ENCODE results near the gene IRF1. TPM values are rescaled to one million over a fixed set of nuclear protein-coding genes. Genes with fewer than 3 reads are reported as not detected.

Gene IRF1
- polyA plus RNA-seq, 1 experiment = 25.5 TPM

DNA sequence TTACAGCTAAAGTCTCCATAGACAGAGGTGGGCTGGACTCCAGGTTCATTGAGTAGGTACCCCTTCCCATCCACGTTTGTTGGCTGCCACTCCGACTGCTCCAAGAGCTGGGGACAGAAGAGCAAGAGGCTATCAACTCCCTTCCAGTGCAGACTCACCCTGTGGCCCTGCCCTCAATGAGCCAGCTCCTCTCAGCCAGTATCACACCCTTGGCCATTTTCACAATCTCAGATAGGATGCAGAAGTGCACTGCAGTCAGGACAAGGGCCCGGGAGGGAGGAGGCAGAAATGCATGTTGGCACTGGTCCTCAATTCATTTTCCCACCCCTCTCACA is 6.2 kb downstream of the IRF1 start:
- CTCF ChIA-PET = no interaction called here

DNA sequence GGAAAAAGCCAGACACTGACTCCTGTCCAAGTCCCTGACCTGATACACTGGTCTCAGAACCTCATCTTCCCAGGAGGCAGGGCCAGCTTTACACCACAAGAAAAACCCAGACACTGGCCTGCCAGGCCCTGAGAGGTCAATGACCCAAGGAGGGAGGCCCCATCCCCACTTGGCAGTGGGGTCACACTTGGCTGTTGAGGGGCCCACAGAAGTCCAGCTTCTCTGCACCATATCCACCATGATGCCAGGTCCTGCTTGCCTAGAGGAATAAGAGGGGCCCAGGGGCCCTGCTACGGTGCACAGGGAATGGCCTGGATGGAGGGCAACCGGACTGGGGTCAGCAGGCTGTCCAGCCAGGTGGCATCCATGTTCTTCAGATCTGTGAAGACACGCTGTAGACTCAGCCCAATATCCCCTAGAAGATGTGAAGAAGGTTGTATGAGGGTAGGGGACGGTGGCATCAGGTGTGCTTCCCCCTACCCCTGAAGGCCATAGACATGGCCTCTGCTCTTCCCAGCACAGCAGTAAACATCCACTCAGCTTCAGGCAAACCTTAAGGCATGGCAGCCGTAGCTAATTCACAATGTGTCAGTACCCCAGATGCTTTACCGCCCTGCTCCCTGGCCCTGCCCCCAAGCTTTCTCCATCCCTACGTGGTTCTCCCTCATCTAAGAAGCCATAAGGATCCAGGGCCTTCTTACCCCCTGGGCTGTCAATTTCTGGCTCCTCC is 6.7 kb downstream of the IRF1 start:
- TF ChIP-seq, protein P1, sequence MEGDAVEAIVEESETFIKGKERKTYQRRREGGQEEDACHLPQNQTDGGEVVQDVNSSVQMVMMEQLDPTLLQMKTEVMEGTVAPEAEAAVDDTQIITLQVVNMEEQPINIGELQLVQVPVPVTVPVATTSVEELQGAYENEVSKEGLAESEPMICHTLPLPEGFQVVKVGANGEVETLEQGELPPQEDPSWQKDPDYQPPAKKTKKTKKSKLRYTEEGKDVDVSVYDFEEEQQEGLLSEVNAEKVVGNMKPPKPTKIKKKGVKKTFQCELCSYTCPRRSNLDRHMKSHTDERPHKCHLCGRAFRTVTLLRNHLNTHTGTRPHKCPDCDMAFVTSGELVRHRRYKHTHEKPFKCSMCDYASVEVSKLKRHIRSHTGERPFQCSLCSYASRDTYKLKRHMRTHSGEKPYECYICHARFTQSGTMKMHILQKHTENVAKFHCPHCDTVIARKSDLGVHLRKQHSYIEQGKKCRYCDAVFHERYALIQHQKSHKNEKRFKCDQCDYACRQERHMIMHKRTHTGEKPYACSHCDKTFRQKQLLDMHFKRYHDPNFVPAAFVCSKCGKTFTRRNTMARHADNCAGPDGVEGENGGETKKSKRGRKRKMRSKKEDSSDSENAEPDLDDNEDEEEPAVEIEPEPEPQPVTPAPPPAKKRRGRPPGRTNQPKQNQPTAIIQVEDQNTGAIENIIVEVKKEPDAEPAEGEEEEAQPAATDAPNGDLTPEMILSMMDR (IDR thresholded peaks at IDR 0.05; ENCODE audit: insufficient read depth, low read depth, low read length) = no peak
- ChIA-PET POLR2A (no interaction called here), CTCF (interaction anchor here (1.1 kb wide), 1 partner anchor 11 kb away, joined by 4 read pairs; no protein-coding TSS in a partner anchor)
- Histone ChIP-seq H3K36me3 (ENCODE audit: control insufficient read depth, insufficient read depth, low read length) (peaks cover 45% of the 10 kb centered on the region), H3K4me3 (ENCODE audit: low read depth, low read length) (no peak overlapping the region), H3K27me3 (ENCODE audit: control insufficient read depth, insufficient read depth, low read length) (no peaks in the 10 kb centered on the region)
- DNase-seq (ENCODE audit: low read depth) = no peak

More for the DNA sequence above, 6.2 kb downstream of the IRF1 start:
- POLR2A ChIA-PET = no interaction called here
- TF ChIP-seq, protein P1 (IDR thresholded peaks at IDR 0.05; ENCODE audit: insufficient read depth, low read depth, low read length) = no peak
- Histone ChIP-seq H3K4me3 (ENCODE audit: low read depth, low read length) (no peak overlapping the region), H3K36me3 (ENCODE audit: control insufficient read depth, insufficient read depth, low read length) (peaks cover 45% of the 10 kb centered on the region), H3K27me3 (ENCODE audit: control insufficient read depth, insufficient read depth, low read length) (no peaks in the 10 kb centered on the region)
- no peak for DNase-seq (ENCODE audit: low read depth)

DNA sequence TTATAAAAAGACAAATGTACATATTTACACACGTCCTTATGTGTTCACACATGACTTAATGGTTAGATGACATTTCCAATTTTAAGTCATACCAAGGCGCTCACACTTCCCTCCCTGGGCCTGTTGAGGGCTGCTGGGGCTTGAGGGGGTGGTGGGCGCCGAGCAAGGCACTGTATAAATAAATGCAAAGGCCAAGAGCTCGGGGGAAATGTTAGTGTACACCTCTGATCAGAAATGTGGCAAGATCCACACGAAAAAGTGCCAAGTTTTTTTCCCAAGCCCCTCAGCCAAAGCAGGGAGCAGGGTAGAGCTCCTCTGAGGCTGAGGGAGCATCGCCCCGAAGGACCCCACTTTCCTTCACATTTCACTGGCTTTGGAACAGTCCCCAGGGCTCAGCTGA is 7.5 kb downstream of the IRF1 start:
- DNase-seq (ENCODE audit: low read depth) = no peak
- POLR2A ChIA-PET = no interaction called here
- CTCF ChIA-PET = interaction anchor here (1.1 kb wide), 1 partner anchor 12 kb away, joined by 4 read pairs; no protein-coding TSS in a partner anchor
- no peaks in the 10 kb centered on the region for H3K27me3 ChIP-seq (ENCODE audit: control insufficient read depth, insufficient read depth, low read length)
- peaks cover 45% of the 10 kb centered on the region for H3K36me3 ChIP-seq (ENCODE audit: control insufficient read depth, insufficient read depth, low read length)
- no peak overlapping the region for H3K4me3 ChIP-seq (ENCODE audit: low read depth, low read length)
- TF ChIP-seq, protein P1 (IDR thresholded peaks at IDR 0.05; ENCODE audit: insufficient read depth, low read depth, low read length) = no peak

DNA sequence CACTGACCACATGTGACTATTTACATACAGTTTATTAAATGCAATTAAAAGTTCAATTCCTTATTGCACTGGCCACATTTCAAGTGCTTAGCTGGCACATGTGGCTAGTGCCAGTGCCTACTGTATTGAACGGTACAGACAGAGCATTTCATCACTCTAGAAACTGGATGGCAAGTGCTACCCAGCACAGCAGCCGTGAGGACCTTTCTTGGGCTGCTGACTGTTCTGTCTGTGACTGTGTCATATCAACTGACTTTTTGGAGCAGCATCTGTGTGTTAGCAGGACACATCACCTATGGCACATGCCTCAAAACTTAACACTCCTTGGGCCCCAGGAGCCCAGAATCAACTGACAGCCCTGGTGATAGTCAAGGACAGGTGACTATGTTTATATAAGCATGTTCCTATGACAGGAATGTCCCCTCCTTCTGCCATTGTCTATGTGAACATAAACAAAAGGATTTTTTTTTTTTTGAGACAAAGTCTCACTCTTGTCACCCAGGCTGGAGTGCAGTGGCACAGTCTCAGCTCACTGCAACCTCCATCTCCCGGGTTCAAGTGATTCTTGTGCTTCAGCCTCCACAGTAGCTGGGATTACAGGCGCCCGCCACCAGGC is 8.9 kb downstream of the IRF1 start:
- TF ChIP-seq, protein P1 (IDR thresholded peaks at IDR 0.05; ENCODE audit: insufficient read depth, low read depth, low read length) = no peak
- Histone ChIP-seq H3K27me3 (ENCODE audit: control insufficient read depth, insufficient read depth, low read length) (no peaks in the 10 kb centered on the region), H3K4me3 (ENCODE audit: low read depth, low read length) (no peak overlapping the region), H3K36me3 (ENCODE audit: control insufficient read depth, insufficient read depth, low read length) (peaks cover 31% of the 10 kb centered on the region)
- CTCF ChIA-PET = interaction anchor here (0.8 to 5.5 kb wide), 3 partner anchors 7 to 23 kb away, joined by 3 to 23 read pairs (median 3); partner anchors contain the start of gene IRF1
- DNase-seq (ENCODE audit: low read depth) = no peak
- POLR2A ChIA-PET = no interaction called here

DNA sequence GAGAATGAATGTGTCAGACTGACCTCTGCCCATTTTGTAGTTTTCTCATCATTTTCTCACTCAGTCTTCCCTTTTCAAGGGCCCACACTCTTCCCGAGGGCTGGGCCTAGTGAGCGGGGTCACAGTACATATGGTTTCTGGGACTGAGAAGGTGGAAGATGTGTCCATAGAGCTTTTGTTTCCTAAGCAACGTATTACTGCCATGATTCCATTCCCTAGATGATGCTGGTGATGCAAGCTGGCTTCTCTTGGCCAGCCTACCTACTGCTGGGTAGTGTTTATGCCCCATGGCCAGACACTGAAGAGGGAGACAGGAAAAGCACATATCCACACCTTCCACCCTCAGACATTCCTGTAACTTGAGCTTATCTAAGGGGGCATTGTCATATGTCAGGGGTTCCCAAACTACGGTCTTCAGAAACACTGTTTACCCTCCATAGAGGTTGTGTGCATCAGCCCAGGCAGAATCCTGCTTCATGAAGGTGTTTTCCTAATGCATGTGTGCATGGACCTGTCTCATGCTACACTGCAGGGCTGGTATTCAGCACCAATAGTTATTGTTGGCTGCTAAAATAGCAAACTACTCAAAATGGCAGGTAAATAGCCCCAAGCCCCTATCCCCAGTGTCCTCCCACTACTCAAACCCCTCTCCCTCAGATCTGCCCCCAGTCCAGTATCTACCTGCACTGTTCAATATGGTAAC is 9.5 kb downstream of the IRF1 start:
- DNase-seq (ENCODE audit: low read depth) = no peak
- H3K27me3 ChIP-seq (ENCODE audit: control insufficient read depth, insufficient read depth, low read length) = no peaks in the 10 kb centered on the region
- H3K36me3 ChIP-seq (ENCODE audit: control insufficient read depth, insufficient read depth, low read length) = peaks cover 25% of the 10 kb centered on the region
- TF ChIP-seq, protein P1 (IDR thresholded peaks at IDR 0.05; ENCODE audit: insufficient read depth, low read depth, low read length) = no peak
- CTCF ChIA-PET = interaction anchor here (0.8 to 5.5 kb wide), 5 partner anchors 8 to 54 kb away, joined by 3 to 23 read pairs (median 3); partner anchors contain the start of gene IRF1
- H3K4me3 ChIP-seq (ENCODE audit: low read depth, low read length) = no peak overlapping the region
- POLR2A ChIA-PET = interaction anchor here (0.6 kb wide), 1 partner anchor 14 kb away, joined by 4 read pairs; no protein-coding TSS in a partner anchor

Measured in BJ (cell line).